ENCODE results near the gene WNT9B.
"Not testable (repeated sequence)": the region's sequence is repeated elsewhere in the genome, so short reads cannot be mapped to it uniquely, and the experiment has no call there.

WNT9B gene

DNA sequence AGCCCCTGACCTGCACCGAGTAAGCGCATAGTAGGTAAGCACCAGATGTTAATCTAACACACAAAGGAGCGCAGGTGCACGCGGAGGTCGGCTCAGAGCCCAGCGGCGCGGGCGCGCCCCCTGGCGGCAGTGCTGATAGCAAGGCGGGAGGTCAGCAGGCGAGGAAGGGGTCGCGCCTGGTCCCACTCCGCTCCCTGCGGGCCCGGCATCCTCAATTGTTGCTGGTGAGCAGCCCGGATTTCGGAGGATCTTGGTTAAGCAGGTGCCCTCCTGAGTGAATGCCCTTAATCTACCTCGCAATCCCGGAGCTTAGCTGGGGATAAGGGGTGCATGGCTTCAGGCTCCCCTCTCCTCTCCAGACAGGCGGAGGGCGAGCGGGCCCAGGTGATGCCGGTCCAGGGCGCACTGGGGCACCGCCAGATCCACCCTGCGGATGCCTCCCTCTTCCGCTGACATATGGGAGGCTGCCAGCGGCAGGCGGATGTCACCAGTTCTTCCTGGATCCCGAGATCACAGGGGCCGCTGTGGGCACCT lies 28.9 kb upstream of the WNT9B start:
- DNase-seq = no peak

DNA sequence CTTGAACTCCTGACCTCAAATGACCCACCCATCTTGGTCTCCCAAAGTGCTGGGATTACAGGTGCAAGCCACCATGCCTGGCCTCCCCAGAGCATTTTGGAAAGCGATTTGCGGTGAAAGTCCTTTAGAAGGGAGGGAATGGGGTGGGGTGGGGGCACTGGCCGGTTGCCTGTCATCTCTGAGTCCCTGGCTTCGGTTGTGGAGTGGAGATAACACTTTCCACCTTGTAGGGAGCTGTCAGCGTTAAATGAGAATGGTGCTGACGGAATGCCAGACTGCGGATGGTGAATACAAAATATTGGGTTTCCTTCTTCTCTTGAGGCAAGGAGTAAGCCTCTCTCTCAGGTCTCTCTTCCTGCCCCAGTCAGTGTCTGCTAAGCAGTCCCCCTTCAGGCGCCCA lies 27.7 kb upstream of the WNT9B start:
- no peak for DNase-seq

DNA sequence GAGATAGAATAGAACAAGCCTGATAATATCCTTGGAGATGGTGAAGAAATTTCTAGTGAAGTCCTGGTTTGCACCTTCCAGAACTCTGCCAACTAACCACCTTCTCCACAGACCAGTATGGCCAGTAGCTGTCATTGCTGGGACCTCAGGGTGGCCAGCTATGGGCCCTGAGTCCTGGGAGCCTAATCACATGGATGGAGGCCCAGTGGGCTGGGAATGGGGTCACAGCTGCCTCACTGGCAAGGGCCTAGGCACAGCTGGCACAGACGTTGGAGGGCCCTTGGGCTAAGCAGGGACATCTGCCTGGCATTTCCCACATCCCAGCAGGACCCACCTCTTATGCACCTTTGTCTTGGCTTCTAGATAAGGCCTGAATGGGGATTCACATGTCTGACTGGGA lies 25.3 kb upstream of the WNT9B start:
- no peak for DNase-seq

DNA sequence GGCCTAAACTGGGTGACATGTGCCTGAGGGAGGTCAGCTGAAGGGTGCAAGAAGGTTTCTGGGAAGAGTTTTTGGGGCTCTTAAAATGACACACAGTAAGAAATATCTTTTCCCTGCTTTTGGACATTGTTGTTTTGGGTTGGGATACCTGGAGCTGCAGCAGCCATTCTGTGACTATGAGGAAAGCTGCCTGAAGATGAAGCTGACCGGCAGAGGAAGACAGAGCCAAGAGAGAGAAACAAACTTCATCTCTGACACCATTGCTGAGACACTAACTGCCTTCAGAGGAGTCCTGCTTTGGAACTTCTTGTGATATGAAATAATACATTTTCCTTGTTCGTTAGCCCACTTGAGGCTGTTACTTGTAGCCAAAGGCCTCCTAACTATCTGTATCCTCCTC lies 24.1 kb upstream of the WNT9B start:
- no peak for DNase-seq

DNA sequence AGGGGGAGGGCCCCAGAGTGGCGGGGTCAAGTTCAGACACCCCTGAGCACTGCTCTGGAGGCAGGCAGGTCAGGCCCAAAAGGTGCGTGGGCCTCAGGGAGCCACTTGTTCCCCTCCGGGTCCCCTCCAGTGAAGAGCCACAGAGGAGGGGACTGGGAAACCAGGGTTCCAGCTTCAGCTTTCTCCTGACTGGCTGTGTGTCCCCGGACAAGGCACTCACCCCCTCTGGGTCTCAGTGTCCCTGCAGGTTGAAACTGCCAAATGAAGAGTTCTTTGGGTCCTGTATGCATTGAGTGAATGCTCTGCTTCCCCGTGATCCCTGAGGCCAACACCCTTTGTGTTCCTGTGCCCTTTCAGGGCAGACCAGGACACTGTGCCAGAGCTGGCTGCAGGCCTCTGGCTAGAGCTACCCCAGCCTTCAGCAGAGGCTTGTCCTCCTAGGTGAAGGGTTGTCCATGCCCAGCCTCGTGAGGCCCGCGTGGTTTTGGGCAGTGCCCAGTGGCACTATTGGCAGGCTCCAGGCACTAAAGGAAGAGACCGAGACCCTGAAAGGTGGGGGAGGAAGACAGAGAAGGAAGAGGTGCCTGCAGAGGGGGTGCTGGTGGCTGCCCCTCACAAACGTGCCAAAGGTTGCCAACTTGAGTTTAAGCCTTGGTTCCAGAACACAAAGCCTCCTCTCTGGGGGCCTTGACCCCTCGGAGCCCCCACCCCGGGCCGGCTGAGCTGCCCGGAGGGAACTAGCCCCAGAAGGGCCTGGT lies 19.6 kb upstream of the WNT9B start:
- DNase-seq = no peak

DNA sequence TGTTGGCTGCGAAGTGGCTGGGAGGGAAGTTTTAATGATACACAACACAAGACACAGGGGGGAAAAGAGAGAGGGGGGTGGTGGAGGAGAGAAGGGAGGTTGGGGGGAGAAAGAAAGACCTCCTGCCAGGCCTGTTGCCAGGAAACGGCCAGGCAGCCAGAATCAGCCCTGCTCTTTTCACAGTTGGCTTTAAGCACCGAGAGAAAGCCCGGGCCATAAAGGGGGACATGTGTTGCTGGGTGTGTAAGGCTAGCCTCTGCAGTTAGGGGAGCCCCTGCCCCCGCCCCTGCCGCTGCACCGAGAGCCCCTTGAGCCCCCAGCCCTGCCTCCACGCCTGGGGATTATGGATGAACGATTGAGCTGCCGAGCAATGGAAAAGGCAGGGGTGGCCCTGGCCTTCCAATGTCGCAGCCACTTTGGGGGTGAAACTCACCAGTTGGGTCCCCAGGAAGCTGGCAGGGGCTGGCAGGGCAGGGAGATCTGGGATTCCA lies 19.0 kb upstream of the WNT9B start:
- DNase-seq = no peak

DNA sequence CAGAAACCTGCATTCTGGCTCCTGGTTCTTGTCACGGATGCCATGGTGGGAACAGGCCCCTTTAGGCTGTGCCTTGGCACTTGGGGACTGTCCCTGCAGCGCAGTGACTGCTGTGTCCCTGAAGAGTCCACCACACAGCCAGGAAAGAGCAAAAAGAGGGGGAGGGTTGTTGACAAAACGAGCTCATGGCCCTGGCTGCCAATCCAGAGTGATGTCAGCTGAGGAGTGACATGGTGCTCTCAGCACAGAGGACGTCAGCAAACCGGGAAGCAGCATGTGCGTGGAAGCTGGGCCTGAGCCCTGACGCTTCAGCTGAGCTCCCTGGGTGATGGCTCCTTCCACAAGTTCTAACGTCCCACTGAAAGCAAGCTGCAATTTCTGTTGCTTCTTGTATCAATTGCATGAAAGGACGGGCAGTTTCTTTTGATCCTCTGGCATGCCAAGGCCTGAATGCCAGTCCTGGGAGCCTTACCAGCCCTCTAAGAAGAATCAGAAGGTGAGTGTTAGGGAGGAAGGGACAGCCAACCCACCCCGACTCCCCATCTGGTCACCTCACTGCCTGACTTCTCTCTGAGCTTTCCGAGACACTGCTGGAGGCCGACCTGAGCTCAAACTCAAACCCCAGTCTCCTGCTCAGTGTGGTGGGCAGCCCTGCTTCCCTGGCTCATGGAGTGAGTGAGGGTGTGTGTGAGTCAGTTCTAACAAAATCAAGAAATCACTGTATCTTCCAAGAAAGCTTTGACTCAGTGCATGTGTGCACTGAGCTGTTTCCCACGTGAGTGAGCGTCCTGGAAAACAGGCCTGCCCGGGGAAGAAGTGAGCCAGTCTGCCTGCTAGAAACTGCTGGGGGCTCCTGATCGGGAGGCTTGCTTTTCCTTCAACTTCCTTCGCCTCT lies 18.2 kb upstream of the WNT9B start:
- DNase-seq = no peak

DNA sequence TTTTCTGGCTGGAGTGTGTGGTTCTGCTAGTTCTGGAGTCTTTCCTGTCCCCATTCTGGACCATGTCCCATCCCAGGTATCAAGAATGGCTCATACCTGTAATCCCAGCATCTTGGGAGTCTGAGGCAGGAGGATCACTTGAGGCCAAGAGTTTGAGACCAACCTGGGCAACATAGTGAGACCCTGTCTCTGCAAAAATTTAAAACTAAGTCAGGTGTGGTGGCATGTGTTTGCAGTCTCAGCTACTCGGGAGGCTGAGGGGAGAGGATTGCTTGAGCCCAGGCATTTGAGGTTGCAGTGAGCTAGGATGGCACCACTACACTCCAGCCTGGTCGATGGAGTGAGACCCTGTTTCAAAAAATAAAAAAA lies 17.6 kb upstream of the WNT9B start:
- no peak for DNase-seq

DNA sequence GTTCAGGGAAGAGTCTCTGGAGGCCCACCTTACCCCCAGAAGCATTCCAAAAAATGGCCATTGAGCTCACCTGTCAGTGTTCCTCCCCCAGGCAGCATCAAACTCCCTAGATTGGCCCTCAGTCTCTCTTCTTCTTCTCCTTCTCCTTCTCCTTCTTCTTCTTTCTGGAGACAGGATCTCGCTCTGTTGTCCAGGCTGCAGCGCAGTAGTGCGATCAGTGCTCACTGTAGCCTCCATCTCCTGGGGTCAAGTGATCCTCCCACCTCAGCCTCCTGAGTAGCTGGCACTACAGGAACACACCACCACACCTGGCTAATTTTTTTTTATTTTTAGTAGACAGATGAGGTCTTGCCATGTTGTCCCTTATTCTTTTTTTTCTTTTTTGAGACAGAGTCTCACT lies 16.5 kb upstream of the WNT9B start:
- DNase-seq = no peak

DNA sequence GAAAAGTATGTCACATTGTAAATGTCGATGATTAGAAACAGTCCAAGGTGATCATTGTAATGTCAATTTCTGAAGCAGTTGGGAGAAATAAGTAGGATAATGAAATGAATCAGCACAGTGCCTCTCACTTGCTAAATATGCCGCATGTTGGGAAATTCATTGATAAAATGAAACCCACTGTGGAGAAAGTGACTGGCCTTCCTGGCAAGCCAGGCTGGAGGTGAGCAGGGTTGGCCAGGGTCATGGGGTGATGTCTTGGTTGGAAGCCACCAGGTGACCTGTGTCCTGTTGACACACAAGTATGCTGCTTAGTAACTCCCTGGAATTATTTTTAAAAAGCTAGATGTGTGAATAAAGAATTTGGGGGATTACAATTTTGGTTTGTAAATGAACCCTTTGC lies 14.9 kb upstream of the WNT9B start:
- DNase-seq = no peak

DNA sequence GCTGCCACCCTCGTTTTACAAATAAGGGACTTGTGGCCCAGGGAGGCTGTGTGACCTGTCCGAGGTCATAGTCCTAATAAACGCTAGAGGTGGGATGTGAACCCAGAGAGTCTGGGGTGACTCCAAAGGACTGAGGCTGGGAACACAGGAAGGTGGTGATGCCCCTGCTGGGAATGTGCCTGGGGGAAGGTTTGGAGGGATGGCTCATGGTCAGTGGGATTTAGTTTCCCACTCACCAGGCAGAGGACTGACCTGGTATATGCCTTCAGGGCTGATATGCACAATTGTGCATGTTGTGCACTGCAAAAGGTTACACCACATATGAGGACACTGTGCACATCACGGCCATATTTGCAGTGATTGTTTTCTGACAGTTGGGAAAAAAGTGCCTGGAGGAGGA lies 13.9 kb upstream of the WNT9B start:
- DNase-seq = no peak

DNA sequence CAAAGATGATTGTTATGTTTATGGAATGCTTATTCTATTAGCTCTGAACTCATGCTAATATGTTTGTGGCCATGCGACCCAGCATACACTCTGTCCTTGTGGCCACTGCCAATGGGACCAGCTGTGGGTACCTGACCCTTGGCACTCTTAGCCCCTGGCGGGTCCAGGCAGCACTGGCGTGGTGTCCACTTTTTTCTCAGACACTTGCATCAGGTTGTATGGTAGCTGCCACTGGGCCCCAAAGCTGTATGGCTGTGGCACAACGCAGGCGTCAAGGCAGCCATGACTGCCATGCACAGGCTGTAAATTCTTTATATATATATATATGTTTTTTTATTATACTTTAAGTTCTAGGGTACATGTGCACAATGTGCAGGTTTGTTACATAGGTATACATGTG lies 12.2 kb upstream of the WNT9B start:
- DNase-seq = no peak

DNA sequence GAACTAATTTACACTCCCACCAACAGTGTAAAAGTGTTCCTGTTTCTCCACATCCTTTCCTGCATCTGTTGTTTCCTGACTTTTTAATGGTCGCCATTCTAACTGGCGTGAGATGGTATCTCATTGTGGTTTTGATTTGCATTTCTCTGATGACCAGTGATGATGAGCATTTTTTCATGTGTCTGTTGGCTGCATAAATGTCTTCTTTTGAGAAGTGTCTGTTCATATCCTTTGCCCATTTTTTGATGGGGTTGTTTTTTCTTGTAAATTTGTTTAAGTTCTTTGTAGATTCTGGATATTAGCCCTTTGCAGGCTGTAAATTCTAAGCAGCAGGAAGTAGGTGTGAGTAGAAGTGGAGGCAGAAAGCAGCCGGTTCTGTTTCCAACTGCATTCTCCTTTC lies 10.8 kb upstream of the WNT9B start:
- DNase-seq = not testable (repeated sequence)

DNA sequence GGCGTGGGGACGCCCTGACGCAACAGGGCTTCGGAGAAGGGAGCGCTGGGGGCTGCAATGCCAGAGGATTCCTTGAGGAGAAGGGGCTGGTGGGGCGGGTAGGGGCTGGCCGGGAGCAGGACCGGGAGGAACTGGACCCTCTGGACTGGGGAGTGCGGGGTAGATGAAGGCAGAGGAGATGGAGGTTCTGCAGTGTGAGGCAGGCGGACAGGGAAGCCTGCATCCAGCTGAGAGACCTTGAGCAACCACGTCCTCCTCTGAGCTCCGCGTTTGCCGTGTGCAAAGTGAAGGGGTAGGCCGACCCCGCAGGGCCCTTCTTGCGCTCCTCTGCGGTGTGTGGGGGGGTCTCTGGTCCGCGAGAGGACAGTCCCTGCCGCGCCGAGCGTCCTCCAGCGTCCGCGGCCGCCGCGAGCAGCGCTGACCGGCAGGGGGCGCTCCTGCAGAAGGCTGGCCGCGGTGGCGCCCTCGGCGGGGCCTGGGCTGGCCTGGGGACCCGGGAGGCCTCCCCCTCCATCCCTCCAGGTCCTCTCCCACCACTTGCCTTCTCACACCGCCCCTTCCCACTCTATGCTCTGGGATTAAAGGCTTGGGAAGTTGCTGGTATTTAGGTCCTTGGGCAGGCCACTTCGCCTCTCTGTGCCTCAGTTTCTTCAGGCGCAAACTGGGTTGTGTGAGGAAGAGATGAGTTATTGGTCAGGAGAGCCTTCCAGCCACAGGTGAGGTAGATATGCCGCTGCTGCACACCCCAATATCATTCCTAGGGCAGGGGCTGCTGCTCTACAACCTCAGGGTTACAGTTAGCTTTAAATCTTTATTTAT lies 9.6 kb upstream of the WNT9B start:
- peak; percentile 23 to 45 for DNase-seq

DNA sequence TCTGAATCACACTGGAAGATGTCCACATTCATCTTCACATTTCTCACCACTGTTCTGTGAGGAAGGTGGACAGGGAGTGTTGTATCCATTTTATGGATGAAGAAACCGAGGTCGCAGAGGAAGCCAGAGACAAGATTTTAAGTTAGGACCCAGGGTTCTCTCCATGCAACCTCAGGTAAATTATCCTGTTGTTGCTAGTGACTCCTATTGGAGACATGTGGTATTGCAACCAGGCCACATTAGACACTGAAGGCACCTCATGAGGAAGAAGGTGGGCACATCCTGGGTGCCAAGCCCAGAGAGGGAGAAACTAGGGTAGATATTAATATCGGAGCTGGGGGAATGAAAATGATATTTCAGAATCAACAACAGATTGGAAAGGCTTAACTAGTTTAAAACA lies 8.5 kb upstream of the WNT9B start:
- no peak for DNase-seq

DNA sequence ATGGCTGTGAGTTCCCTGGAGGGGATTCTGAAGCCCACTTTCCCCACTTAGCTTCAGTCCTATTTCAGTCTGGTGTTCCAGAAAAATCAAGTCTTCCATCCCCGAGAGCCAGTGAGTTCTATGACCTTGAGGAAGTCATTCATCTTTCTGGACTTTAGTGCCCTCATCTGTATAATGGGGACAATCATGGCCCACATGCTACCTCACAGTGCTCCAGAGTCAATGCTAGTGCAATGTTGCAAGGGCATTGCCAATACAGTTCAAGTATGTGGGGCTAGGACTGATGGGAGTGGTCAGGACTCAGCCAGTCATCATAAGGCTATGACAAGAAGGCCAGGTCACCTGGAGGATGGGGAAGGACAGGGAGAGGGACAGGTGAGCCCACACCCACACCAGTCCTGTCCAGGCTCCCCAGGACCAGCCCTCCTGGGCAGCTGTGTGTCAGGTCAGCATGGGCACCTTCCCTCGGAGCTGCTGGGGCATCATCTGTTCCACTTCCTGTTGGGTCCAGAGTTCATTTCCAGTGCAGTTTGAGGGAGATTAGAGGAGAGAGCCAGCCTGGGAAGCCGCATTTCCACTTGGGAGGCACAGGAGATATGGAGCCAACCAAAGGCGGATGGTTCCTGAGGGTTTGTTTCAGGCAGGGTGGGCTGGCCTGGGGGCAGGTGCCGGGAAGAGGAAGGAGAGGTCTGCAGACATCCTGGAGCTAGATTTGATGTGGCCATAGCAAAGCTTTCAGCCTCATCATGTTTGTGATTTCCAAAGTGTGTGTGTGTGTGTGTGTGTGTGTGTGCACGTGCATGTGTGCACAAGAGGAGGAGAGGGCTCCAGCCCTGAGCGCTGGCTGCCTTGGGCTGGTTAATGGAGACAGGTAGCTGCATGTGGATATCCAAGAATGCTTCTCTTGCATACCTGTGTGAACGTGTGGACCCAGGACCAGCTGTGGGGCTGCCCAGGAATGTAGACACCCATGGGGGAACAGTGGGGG lies 3.9 kb upstream of the WNT9B start:
- no peak for DNase-seq

DNA sequence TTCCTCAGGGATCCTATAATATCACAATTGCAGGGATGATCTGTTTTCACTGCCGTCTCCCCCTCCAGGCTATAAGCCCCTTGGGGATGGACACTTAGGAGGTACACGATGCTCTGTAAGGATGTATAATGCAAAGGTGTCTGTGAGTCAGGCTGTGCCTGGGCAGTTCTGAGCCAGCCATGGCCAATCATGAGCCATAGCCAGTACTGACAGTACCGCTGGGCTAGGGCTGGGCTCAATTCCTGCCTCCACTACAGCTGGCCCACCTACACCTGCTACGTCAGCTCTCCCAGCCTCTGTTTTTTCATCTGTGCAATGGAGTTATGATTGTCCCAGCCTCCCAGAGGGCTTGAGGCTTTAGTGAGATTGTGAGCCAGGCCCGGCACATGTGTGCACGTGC lies 2.8 kb upstream of the WNT9B start:
- no peak for DNase-seq

DNA sequence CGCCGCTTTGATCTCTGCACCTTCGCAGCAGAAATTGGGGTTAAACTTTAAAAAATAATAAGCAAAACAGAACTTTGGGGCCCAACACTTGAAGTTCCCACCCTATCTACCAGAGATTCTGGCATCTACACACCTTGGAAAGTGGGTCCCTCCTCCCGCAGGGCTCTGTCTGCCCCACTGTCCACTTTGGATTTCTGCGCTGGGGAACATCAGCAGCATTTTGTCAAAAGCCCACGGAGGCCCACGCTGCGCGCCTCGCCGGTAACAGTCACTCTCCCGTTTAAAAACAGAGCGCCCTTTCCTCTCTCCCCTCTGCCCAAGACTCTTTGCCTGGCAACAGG lies 725 bp upstream of the WNT9B start:
- no peak for DNase-seq

DNA sequence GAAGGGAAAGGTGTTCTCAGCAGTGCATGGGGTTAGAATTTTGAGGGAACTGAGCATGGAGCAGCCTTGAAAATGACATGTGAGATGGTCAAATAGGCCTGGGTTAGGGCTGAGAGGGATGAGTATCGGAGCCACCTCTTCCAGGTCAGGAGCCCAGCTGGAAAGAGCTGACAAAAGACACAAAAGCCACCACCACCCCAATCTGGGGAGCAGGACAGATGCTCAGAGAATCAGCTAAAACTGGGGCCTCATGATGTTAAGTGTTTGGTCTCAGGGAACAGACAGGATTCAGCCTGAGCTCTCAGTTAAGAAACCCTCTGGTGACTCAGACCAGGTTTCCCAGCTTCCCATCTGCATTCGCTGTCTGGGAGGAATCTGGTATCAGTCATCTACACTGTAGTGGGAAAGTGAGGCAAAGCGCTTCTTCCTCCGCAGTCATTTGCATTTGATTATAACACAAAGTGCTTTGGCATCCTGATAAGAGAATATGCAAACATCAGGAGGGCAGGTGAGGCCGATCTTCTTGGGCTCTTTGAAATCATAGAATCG lies 2.6 kb downstream of the WNT9B start:
- DNase-seq = no peak

DNA sequence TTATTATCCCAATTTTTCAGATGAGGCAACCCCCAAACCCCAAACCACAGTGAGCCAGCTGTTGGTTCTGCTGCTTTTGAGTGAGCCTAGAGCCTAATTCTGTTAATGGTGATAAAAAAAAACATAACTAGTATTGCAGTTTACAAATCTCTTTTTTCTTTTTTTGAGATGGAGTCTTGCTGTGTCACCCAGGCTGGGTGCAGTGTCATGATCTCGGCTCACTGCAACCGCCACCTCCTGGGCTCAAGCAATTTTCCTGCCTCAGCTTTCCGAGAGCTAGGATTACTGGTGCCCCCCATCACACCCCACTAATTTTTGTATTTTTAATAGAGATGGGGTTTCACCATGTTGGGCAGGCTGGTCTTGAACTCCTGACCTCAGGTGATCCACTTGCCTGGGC lies 3.1 kb downstream of the WNT9B start:
- DNase-seq = no peak

DNA sequence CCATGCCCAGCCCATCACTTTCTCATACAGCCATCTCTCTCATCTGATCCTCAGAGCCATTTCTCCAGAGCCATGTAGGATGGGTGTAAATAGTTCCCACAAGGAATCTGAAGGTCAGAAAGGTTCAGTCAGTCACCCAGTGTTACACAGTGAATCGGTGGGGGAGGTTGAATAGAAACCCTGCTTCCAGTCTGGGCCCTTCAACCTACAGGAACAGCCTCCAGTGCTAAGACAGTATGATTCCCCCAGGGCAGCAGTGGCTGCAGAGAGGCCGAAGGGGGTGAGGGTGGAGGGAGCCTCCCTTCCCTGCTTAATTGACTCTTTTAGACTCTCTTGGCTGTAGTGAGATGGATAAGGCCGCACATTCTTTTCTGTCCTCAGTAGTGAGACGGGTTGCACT lies 3.6 kb downstream of the WNT9B start:
- DNase-seq = no peak

DNA sequence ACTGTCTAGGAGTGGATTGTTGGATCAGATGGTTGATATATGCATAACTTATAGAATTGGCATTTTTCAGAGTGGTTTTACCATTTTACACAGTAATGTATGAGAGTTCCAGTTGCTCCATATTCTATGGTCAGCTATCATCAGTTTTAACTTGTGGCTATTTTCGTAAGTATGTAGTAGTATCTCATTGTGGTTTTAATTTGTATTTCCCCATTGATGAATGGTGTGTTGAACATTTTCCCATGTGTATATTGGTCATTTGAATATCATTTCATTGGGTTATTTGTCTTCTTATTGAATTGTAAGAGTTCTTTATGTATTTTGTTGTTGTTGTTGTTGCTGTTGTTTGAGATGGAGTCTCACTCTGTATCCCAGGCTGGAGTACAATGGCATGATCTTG lies 6.2 kb downstream of the WNT9B start:
- no peak for DNase-seq

All from NCI-H1930 (cell line).